GM18907 (cell line): Measurements from ENCODE around the gene RNU1-3.
"Not testable (repeated sequence)": the region's sequence is repeated elsewhere in the genome, so short reads cannot be mapped to it uniquely, and the experiment has no call there.

Experiments used
- ATAC-seq: cut with Tn5 transposase; IDR thresholded peaks from one replicate; pipeline ENCODE4 v1.9.1; 2021; ENCODE audit warnings: mild to moderate bottlenecking, moderate library complexity; ENCODE audit not compliant: unreplicated experiment

RNU1-3 gene

DNA sequence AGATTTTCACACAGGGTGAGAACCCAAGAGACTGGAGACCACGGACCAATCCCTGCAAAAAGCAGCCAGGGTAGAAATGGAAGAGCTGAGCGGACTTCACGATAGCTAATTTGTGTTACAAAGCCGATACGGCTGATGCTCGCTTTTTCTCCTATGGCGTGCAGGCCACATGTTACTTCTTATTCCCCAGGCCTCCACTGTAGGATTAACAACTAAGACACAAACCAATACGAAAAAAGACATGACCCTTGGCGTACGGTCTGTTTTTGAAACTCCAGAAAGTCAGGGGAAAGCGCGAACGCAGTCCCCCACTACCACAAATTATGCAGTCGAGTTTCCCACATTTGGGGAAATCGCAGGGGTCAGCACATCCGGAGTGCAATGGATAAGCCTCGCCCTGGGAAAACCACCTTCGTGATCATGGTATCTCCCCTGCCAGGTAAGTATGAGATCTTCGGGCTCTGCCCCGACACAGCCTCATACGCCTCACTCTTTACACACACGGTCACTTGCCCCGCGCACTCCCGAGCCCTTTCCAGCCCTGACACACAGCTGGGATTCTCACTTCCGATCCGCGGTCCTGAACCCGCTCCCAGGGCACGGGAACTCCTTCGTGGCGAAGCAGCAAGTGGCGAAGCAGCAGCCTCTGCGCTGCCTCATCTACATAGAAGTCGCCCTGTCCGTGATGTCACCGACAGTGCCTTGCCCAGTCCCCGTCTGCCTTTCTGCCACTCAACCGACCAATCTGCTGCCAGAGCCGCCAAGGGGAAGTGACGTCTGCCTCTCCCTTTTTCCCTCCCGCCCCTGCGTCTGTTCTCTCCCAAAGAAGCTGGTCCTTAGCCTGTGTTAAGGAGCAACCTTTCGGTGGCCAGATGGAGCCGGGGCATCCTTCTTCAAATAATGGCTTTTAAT lies at the start of gene RNU1-3:
TSS of gene RNU1-3 (minus strand) at position 447 of the 912 bp plus-strand sequence.
- ATAC-seq: peak; percentile 99

DNA sequence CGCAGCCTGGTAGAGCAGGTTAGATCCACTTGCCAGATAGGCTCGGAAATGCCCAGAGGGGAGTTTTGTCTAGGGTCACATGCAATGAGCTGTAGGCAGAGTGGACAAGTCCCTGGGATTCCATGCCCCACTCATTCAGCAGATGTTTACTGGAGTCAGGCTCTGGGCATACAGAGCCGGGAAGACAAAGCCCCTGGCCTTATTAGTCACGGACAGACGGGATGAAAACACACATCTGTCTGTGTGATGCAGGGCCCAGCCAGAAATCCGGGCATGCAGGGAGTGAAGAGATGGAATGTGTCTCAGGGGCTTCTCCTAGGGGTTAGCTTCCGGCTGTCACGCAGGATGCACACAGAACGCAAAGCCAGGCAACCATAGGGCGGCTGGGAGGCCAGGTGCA lies 46.7 kb upstream of the RNU1-3 start:
- not testable (repeated sequence) for ATAC-seq

DNA sequence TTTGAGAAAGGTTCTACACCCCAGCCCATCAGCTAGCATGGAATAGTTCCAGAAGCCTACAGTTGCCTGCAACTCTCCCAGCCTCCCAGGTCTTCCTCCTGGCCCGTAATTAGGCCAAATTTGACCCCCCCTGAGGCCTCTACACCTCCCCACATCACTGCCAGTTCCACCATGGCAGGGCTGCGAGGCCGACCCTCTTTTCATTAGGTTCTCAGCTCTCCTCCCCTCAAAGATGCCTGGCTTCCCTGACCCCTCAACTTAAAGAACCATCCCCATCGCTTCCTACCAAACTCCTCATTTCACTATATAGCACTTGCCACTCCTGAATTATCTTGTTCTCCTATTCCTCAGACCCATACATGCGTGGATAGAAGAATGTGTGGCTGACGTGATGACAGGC lies 46.2 kb upstream of the RNU1-3 start:
- not testable (repeated sequence) for ATAC-seq

GRCh38 chr1:16712582-16712981 lies 45.8 kb upstream of the RNU1-3 start:
- ATAC-seq: not testable (repeated sequence)

DNA sequence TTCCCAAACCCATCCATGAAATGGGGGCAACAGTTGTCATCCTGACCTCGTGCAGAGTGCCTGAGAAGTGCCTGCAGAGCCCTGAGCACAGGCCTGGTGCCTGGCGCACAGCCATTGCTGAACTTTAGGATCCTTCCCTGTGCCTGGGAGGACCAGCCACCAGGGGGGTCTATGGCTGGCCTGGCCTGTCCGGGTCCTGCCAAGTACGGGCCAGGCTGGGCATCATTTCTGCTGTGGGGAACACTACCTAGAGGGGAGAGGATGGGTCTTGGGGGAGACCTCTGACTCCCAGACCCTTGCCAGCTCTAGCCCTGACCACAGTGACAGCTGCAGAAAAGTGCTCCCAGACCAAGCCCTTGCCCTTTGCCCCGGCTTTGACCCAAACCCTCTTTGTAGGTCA lies 45.4 kb upstream of the RNU1-3 start:
- ATAC-seq: not testable (repeated sequence)

- ATAC-seq: not testable (repeated sequence)
These were observed 43.9 kb upstream of the RNU1-3 start for GRCh38 chr1:16710618-16711017.

GRCh38 chr1:16709659-16710087 lies 42.9 kb upstream of the RNU1-3 start:
- not testable (repeated sequence) for ATAC-seq

GRCh38 chr1:16708704-16709103 lies 42.0 kb upstream of the RNU1-3 start:
- ATAC-seq: not testable (repeated sequence)

DNA sequence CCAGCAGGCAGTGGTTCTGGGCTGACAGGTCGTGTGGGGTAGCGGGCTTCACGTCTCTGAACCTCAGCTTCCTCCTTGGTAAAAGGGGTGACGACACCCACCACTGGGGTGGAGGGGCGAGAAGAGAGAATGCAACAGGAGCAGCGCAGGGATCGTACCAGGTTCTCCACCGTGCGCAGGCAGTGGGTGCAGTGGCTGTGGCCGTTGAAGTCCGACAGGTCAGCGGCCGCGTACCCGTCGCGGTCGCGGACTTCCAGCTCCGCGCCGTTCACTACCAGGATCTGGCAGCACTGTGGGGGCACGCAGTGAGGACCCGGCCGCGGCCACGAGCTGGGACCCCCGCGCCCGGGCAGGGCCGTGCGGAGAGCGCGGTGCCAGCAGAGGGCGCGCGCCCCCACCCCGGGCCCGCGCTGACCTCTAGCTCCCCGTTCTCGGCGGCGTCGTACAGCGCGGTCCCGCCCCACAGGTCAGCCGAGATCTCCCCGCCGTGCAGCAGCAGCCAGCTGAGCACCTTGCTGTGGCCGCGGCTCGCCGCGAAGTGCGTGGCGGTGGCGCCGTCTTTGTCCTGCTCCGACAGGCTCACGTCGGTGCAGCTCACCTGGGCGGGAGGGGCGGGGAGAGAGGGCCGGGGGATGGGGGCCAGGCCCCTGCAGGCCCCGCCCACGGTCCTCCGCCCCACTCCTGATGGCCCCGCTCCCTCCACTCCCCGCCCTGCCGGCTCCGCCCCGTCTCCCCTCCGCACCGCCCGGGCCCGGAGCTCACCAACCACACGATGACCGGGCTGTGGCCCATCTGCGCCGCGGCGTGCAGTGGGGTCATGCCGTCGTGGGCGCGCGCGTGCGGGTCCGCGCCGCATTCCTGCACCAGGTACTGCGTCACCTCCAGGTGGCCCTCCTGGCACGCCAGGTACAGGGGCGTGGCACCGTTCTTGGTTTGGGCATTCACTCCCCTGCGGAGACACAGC lies 40.7 kb upstream of the RNU1-3 start:
- ATAC-seq: not testable (repeated sequence)

- ATAC-seq: not testable (repeated sequence)
These were observed 39.6 kb upstream of the RNU1-3 start for GRCh38 chr1:16706302-16706701.

- ATAC-seq: not testable (repeated sequence)
These were observed 37.9 kb upstream of the RNU1-3 start for GRCh38 chr1:16704502-16705100.

DNA sequence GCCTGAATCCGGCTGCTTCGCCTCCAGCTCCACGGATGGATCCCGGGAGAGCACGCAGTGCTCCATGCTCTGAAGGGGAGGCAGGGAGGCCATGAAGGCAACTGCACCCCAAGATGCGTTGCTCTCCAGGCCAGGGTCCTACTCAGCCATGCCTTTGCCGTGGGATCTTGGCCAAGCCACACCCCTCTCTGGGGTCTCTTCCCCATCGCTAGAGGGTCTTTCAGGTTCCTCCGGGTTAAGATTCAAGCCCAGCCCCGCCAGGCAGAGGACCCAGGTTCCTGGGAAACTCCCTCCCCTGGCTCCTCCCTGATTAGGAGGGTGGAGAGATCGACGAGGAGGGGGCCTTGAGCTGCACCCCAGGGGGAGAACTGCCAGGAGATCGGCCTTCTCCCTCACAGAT lies 37.3 kb upstream of the RNU1-3 start:
- ATAC-seq: not testable (repeated sequence)

GRCh38 chr1:16703602-16704001 lies 36.9 kb upstream of the RNU1-3 start:
- ATAC-seq: not testable (repeated sequence)

GRCh38 chr1:16703141-16703540 lies 36.4 kb upstream of the RNU1-3 start:
- not testable (repeated sequence) for ATAC-seq

DNA sequence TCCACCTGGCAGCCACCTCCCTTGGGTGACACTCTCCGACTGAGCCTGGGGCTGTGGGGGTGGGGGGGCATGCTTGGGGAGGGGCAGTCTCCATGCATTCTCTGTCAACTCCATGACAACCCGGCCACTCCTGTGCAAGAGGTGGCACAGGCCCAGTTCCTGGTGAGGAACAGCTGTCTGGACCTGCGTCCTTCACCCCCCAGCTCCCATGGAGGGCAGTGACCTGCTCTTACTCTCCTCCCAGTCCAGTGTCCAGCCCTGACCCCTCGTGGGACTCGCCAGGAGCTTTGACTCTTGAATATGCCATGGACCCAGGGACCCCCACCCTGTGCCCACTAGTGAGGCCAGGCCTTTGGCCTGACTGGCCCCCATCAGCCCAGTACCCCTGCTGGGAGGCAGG lies 35.5 kb upstream of the RNU1-3 start:
- not testable (repeated sequence) for ATAC-seq

DNA sequence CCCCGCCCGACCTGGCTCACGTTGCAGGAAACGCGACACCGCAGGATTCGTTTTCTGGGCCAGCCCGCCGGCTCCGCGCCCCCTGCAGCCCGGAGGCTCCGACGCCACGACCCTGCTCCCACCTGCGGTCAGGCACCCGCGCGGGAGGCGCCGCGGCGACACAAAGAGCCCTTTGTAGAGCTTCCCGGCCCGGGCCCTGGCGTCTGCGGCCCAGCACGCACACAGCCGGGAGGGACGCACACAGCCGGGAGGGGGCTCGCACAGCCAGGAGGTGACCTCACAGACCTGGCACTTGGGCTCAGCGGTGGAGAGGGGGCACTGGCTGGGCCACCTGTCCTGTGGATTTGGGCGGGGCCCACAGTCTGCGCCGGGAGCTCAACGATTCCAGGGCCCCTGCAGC lies 34.4 kb upstream of the RNU1-3 start:
- not testable (repeated sequence) for ATAC-seq

DNA sequence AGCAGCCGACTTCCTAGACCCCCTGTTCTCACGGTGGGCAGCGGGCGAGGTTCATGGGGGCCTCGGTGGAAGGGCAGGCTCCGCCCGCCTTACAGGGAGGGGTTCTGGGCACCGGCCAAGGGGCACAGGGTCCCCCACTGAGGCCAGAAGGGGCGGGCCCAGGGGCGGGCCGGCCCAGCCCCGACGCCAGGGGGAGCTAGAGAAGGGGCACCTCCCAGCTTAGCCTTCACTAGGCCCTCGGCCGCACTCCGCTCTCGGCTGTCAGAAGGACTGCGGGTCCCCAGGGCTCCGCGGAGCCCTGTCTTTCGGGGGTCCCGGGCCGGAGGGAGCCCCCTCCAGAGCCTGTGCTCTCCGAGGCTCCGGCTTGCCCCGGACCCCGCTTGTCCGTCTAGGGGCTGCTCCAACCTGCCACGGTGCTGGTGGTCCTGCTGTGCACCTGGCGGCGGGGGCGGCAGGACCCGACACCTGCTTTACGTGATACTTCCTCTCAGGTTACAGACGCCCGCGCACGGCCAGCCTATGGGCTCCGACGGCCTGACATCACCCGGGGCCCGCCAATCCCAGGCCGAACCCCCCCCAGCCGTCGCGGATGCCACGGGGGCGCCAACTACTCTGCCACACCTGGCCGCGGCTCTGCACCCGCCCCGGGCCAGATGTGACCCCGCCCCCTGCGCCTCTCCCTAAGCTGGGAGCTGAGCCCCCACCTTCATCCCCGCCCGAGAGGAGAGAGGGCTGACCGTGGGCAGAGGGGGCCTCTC lies 33.6 kb upstream of the RNU1-3 start:
- not testable (repeated sequence) for ATAC-seq

GRCh38 chr1:16699440-16699839 lies 32.7 kb upstream of the RNU1-3 start:
- not testable (repeated sequence) for ATAC-seq

GRCh38 chr1:16697152-16697551 lies 30.4 kb upstream of the RNU1-3 start:
- ATAC-seq: not testable (repeated sequence)
